Activated T-cell treated with anti-CD3 and anti-CD28 coated beads, Interleukin-2, amount 50 U/mL, for 48 hours (primary cell): Measurements from ENCODE around the gene BICRA.
A peak's percentile ranks its signal among the peaks of the same experiment; 100 is the strongest.
"Not testable (repeated sequence)": the region's sequence is repeated elsewhere in the genome, so short reads cannot be mapped to it uniquely, and the experiment has no call there.

Source experiments
- DNase-seq, 2 experiments: peaks; one replicate each; pipeline ENCODE4 v3.0.0-alpha.2; 2020

BICRA gene

GRCh38 chr19:47694466-47695273 lies 85.7 kb downstream of the BICRA start:
- no peak for DNase-seq

- no peak for DNase-seq
Observed at GRCh38 chr19:47695533-47696262, 86.8 kb downstream of the BICRA start.

- DNase-seq, result no peak
Observed at GRCh38 chr19:47696635-47697034, 87.7 kb downstream of the BICRA start.

DNA sequence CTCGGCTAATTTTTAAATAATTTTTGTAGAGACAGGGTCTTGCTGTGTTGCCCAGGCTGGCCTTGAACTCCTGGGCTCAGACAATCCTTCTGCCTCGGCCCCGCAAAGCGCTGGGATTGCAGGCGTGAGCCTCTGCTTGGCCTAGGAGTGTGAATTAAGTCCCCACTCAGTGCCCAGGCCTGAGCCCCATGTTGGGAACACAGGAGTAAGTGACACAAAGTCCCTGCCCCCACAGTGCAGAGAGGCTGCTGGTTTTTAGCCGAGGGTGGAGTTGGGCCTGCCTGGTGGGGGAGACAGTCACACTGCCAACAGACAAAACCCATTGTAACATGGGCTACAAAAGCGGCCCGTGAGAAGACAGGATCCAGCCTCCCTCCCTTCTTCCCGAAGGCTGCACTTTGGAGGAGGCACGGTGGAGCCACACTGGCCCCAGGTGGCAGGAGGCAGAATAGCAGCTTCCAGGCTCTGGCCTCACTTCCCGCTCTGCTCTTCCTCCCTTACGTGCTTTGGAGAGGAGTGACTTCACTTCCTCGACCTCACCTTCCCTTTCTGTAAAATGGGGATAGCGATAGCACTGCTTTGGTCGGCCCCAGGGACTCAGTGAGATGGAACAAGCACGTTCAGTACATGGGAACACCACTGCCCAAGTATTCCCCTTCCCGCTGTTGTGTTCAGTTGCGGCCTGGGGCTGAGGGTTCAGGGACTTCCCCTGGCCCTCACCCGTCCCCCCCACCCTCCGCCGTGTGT lies 89.1 kb downstream of the BICRA start:
- peak; percentile 68 to 76 for DNase-seq

DNA sequence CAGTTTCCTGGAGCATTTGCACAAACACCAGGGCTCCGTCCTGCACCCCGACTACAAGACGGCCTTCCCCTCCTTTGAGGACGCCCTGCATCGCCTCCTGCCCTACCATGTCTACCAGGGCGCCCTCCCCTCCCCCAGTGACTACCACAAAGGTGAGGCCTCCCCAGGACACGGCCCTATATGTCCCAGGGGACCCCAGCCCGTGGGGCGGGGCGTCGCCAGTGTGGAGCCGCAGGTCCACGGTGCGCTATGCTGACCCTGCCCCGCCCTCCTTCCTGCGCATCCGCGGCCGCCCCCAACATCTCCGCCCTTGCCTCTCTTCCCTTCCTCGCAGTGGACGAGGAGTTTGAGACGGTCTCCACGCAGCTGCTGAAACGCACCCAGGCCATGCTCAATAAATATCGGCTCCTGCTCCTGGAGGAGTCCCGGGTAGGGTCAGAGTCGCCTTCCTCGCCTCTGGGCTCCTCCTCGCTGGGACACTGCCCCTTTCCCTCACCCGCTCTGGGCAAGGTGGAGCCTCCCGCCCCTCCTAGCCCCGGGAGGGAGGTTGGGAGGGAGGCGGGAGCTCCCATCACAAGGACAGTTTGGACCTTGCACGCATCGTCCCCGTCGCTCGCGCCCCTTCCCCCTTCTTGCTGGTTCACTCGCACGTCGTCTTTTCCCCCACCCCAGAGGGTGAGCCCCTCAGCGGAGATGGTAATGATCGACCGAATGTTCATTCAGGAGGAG lies 89.9 kb downstream of the BICRA start:
- no peak for DNase-seq

DNA sequence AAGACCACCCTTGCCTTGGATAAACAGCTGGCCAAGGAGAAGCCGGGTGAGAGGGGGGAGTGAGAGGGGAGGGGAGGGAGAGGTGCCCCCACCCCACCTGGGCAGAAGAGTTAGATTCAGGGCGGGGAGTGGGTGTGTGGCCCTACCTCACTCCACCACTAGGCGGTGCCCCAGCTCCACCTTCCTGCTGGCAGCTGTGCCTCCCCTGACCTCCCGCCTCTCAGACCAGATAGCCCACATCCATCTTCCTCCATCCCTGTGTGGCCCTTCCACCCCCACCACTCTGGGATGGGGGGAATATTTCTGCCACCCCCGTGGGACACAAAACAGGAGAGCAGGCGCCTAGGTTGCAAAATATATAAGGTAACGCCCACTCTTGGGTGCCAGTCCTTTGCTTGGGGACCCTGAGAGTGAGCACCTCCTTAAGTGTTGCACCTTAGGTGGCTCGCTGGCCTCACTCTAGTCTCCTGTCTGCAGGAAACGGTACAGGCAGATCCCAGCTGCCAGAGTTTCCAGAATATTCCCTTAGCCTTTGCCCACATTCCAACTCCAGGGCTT lies 90.5 kb downstream of the BICRA start:
- DNase-seq, result peak; percentile 69 to 78

DNA sequence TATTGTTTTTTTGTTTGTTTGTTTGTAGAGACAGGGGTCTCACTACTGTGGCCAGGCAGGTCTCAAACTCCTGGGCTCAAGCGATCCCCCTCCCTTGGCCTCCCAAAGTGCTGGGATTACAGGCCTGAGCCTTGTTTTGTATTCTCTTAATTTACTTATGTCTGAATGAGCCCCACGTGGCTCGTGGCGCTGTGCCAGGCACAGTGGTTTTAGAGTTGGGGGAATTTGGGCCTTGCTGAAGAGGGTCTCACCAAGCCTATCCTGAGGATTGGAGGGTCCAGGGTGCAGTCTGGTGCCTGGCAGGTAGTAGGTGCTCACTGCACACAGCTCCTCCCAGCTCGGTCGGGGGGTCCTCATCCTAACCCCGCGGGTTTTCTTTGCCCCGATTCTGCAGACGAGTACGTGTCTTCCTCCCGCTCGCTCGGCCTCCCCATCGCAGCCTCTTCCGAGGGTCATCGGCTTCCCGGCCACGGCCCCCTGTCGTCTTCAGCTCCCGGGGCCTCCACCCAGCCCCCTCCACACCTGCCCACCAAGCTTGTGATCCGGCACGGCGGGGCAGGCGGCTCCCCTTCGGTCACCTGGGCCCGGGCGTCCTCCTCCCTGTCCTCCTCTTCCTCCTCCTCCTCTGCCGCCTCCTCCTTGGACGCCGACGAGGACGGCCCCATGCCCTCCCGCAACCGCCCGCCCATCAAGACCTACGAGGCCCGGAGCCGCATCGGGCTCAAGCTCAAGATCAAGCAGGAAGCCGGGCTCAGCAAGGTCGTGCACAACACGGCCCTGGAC lies 92.2 kb downstream of the BICRA start:
- DNase-seq, result no peak

DNA sequence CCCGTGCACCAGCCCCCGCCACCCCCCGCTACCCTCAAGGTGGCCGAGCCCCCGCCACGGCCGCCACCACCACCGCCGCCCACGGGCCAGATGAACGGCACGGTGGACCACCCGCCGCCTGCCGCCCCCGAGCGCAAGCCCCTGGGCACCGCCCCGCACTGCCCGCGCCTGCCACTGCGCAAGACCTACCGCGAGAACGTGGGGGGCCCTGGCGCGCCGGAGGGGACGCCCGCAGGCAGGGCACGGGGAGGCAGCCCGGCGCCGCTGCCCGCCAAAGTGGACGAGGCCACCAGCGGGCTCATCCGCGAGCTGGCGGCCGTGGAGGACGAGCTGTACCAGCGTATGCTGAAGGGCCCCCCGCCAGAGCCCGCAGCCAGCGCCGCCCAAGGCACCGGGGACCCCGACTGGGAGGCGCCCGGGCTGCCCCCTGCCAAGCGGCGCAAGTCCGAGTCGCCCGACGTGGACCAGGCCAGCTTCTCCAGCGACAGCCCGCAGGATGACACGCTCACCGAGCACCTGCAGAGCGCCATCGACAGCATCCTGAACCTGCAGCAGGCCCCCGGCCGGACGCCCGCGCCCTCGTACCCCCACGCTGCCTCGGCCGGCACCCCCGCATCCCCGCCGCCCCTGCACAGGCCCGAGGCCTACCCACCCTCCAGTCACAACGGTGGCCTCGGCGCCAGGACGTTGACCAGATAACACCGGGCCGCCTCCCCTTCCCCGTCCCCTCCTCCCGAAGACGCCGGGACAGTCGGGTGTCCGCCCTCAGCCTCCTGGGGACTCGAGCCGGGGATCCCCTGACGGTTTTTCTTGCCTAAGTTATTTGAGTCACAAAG lies 93.0 kb downstream of the BICRA start:
- DNase-seq, result no peak

DNA sequence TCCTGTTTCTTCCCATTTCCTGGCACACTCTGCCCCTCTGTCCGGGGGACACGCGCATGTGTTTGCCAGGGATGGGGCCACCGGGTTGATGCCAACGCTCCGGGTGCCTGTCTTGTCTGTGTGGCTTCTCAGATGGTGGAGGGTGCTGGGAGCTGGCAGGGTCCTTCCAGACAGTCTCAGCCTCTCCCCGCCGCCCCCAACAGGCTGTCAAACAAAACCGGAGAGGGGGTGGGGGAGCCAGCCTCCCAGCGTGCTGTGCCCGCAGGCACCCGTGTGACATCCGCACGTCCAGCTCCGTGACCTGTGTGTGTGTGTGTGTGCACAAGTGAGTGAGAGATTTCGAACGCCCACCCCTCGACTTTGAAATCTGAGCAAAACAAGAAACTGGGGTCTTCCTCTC lies 93.7 kb downstream of the BICRA start:
- no peak for DNase-seq

DNA sequence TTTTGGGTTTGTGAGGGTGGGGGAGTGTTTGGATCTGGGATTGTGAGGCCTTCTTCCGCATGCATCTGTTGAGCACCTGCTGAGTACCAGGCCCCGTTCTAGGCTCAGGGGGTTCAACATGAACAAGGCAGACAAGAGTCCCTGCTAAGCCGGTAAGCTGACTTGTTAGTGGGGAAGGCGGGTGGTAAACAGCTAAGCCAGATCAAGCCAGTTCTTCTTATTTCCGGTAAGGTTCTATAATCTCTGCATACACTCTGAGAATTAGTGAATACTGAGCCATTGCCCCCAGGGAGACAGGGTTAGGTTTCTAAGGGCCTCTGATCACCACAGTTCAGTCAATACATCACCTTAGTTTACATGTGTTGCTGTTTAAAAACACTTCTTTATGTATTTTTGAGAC lies 94.4 kb downstream of the BICRA start:
- no peak for DNase-seq

GRCh38 chr19:47704024-47704423 lies 95.1 kb downstream of the BICRA start:
- DNase-seq, result no peak

DNA sequence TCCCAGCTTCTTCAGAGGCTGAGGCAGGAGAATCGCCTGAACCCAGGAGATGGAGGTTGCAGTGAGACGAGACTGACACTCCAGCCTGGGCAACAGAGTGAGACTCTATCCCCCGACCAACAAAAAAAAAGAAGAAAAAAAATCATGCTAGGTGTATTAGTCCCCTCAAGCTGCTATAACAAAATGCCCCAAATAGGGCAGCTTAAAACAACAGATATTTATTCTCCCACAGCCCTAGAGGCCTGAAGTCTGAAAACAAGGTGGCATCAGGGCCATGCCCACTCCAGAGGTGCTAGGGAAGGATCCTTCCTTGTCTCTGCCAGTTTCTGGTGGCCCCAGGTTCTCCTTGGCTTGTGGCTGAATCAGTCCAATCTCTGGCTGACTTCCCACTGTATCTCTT lies 95.7 kb downstream of the BICRA start:
- no peak for DNase-seq

- peak; percentile 89 for DNase-seq
Observed at GRCh38 chr19:47707135-47707925, 98.4 kb downstream of the BICRA start.

DNA sequence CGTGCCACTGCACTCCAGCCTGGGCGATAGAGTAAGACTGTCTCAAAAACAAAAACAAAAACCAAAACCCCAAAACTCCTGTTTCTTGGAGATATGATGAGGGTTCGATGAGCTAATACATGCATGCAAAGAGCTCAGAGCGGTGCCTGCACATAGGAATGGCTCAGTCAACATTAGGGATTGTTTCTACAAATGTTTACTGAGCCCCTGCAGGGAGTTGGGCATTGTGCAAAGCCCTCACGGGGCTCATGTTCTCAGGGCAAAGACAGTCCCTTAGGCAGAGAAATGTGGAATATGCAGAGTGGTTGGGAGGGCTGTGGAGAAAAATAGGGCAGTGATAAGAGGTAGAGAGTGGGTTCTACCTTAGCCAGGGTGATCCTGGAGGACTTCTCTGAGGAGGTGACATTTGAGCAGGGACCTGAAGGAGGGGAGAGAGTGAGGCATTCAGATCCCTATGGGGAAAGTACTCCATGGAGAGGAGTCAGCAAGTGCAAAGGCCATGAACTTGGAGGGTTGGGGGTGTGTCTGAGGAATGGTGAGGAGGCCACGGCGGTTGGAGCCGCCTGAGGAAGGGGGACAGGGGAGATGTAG lies 102.8 kb downstream of the BICRA start:
- DNase-seq, result no peak

DNA sequence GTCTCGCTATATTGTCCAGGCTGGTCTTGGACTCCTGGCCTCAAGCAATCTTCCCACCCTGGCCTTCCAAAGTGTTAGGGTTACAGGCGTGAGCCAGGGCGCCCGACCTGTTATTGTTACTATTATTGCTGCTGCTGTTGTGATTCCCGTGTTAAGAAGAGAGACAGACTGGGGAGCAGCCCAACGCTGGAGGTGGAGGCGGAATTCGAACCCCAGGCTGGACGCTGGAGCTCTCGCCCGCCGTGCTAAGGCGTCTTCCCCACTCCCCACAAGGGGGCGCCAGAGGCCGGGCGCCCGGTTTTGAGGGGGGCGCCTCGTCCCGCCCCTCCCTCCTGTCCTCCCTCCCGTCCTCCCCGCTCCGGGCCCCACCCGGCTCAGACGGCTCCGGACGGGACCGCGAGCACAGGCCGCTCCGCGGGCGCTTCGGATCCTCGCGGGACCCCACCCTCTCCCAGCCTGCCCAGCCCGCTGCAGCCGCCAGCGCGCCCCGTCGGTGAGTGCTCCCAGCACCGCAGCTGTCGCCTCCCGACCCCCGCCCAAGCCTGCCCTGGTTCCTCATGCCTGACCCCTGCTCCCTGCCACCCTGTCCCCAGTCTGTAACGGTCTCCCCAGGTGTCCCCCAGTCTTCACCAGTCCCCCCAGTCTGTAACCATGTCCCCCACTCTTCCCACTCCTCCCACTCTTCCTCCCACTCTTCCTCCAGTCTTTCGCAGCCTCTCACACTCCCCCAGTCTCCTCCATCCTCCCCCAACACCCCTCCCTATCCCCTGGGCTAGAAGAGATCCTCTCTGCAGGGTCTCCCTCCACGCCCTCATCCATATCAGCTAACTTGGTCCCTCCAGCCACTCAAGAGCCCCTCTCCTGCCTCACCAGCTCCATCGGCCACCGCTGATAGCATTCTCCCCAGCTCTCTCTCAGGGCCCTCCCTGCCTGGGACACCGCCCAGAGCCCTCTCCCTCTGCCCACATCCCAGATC lies 104.4 kb downstream of the BICRA start, which contains the start of gene EHD2:
TSS of gene EHD2 (plus strand) at position 377 of the 976 bp plus-strand sequence. CDS start 3,191 bp downstream, outside the sequence.
- DNase-seq, result peak; percentile 72 to 75

DNA sequence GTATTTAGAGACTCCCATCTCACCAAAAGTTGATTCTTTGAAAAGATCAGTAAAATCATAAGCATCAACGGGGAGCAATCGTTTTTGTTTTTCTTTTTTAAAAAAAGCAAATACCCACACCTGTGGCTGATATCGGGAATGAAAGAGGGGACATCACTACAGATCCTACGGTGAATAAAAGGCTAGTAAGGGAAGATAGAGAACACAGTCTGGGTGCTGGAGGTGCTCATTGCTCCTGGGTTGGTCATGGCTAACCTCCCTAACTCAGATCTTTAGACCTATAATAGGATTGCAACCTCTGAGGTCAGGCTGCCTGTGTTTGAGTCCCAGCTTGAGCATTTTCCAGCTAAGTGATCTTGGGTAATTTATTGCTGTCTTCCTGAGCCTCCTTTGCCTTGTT lies 105.4 kb downstream of the BICRA start:
- no peak for DNase-seq

DNA sequence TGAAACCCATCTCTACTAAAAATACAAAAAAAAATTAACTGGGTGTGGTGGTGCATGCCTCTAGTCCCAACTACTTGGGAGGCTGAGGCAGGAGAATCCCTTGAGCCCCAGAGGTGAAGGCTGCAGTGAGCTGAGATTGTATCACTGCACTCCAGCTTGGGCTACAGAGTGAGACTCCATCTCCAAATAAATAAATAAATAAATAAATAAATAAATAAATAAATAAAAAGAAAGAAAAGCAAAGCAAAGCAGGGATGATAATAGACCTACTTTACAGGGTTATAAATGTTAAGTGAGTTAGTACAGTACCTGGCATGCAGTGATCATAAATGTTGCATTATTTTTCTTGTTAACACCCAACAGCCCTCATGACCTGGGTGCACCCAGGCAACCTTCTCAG lies 105.9 kb downstream of the BICRA start:
- not testable (repeated sequence) for DNase-seq
